Mesodermal cell (in vitro differentiated cells): ENCODE results near the gene CAMKMT.

Experiments used
- H3K27ac ChIP-seq: 2 replicates; pipeline ENCODE4 v1.7.0; 2013; ENCODE audit warnings: mild to moderate bottlenecking, low read depth, low read length, moderate library complexity; ENCODE audit not compliant: severe bottlenecking
- H3K36me3 ChIP-seq: 2 replicates; pipeline ENCODE4 v1.7.1; 2013; ENCODE audit warnings: mild to moderate bottlenecking, low read length, moderate library complexity; ENCODE audit not compliant: control insufficient read depth, insufficient read depth
- H3K4me1 ChIP-seq: one replicate; pipeline ENCODE4 v1.7.1; 2013; ENCODE audit warnings: mild to moderate bottlenecking, low read length; ENCODE audit not compliant: insufficient read depth, control insufficient read depth, poor library complexity, severe bottlenecking
- H3K4me3 ChIP-seq: 2 replicates; pipeline ENCODE4 v1.7.0; 2013; ENCODE audit warnings: low read length, control low read depth, mild to moderate bottlenecking; ENCODE audit not compliant: insufficient read depth, poor library complexity, severe bottlenecking; ENCODE audit errors: extremely low read depth
- H3K9me3 ChIP-seq: 2 replicates; pipeline ENCODE4 v1.7.1; 2013; ENCODE audit warnings: mild to moderate bottlenecking, low read length, moderate library complexity; ENCODE audit not compliant: control insufficient read depth
- WGBS, 2 experiments: methylation state at CpG; one replicate each; pipeline ENCODE4 v1.1.5; 2013; ENCODE audit warnings: missing lambda C conversion rate in 2 of 2; ENCODE audit not compliant: insufficient coverage in 2 of 2; 5-methylcytosine and 5-hydroxymethylcytosine counted together

Gene CAMKMT

GRCh38 chr2:44799754-44800153 lies 438.0 kb downstream of the CAMKMT start:
- Histone ChIP-seq H3K27ac (no peak overlapping the region), H3K9me3 (no peaks in the 10 kb centered on the region), H3K36me3 (no peaks in the 10 kb centered on the region), H3K4me1 (no peaks in the 10 kb centered on the region), H3K4me3 (no peak overlapping the region)
- 80 to 100% methylated on average over 1 to 2 of the region's 2 CpGs for WGBS, 2 experiments

- Histone ChIP-seq H3K4me1 (no peaks in the 10 kb centered on the region), H3K36me3 (no peaks in the 10 kb centered on the region), H3K27ac (no peak overlapping the region), H3K4me3 (no peak overlapping the region), H3K9me3 (no peaks in the 10 kb centered on the region)
- 3 to 4% methylated on average over 15 to 17 of the region's 23 CpGs for whole genome bisulfite sequencing, 2 experiments
Observed at GRCh38 chr2:44801289-44801840, 439.6 kb downstream of the CAMKMT start.

GRCh38 chr2:44801841-44802776 lies 440.4 kb downstream of the CAMKMT start:
- no peaks in the 10 kb centered on the region for H3K9me3 ChIP-seq
- no peak overlapping the region for H3K27ac ChIP-seq
- WGBS, 2 experiments = 1 to 3% methylated on average over 38 to 51 of the region's 67 CpGs
- no peaks in the 10 kb centered on the region for H3K36me3 ChIP-seq
- peak overlapping the region; percentile 20 for H3K4me3 ChIP-seq
- H3K4me1 ChIP-seq = no peaks in the 10 kb centered on the region

- Histone ChIP-seq H3K27ac (no peak overlapping the region), H3K36me3 (no peaks in the 10 kb centered on the region), H3K4me3 (peak overlapping the region; percentile 20), H3K9me3 (no peaks in the 10 kb centered on the region), H3K4me1 (no peaks in the 10 kb centered on the region)
- WGBS, 2 experiments = 1 to 2% methylated on average over 15 to 21 of the region's 27 CpGs
Observed at GRCh38 chr2:44802777-44803424, 441.2 kb downstream of the CAMKMT start.

- H3K27ac ChIP-seq = no peak overlapping the region
- no peaks in the 10 kb centered on the region for H3K4me1 ChIP-seq
- no peak overlapping the region for H3K4me3 ChIP-seq
- H3K9me3 ChIP-seq = no peaks in the 10 kb centered on the region
- H3K36me3 ChIP-seq = no peaks in the 10 kb centered on the region
- 17 to 29% methylated on average over 3 to 4 of the region's 12 CpGs for WGBS, 2 experiments
Observed at GRCh38 chr2:44804406-44805265, 442.9 kb downstream of the CAMKMT start.

- Histone ChIP-seq H3K4me1 (no peaks in the 10 kb centered on the region), H3K4me3 (no peak overlapping the region), H3K27ac (no peak overlapping the region), H3K36me3 (no peaks in the 10 kb centered on the region), H3K9me3 (no peaks in the 10 kb centered on the region)
- 6 to 14% methylated on average over 9 to 11 of the region's 16 CpGs for WGBS, 2 experiments
Observed at GRCh38 chr2:44805401-44806235, 443.9 kb downstream of the CAMKMT start.

- 0 to 20% methylated on average over 1 to 2 of the region's 14 CpGs for WGBS, 2 experiments
- H3K27ac ChIP-seq = no peak overlapping the region
- H3K4me1 ChIP-seq = no peaks in the 10 kb centered on the region
- H3K36me3 ChIP-seq = no peaks in the 10 kb centered on the region
- H3K9me3 ChIP-seq = no peaks in the 10 kb centered on the region
- no peak overlapping the region for H3K4me3 ChIP-seq
Observed at GRCh38 chr2:44807201-44808025, 445.7 kb downstream of the CAMKMT start.

GRCh38 chr2:44810892-44811530 lies 449.3 kb downstream of the CAMKMT start:
- Histone ChIP-seq H3K9me3 (no peaks in the 10 kb centered on the region), H3K4me1 (no peaks in the 10 kb centered on the region), H3K27ac (no peak overlapping the region), H3K4me3 (no peak overlapping the region), H3K36me3 (no peaks in the 10 kb centered on the region)
- 81 to 87% methylated on average over 20 to 22 of the region's 22 CpGs for WGBS, 2 experiments

- H3K4me1 ChIP-seq = no peaks in the 10 kb centered on the region
- H3K36me3 ChIP-seq = no peaks in the 10 kb centered on the region
- 94 to 100% methylated on average over 2 of the region's 2 CpGs for WGBS, 2 experiments
- no peak overlapping the region for H3K4me3 ChIP-seq
- H3K9me3 ChIP-seq = no peaks in the 10 kb centered on the region
- H3K27ac ChIP-seq = no peak overlapping the region
Observed at GRCh38 chr2:44813165-44813564, 451.4 kb downstream of the CAMKMT start.
